ENCODE data around the gene ETS1. TPM values are rescaled to one million over a fixed set of nuclear protein-coding genes. Genes with fewer than 3 reads are reported as not detected.

Gene ETS1
- total and polyA plus RNA-seq, 4 donors = 20.7 to 154 (median 78.7) TPM

- ATAC-seq (ENCODE audit: insufficient read depth, low FRiP score) (no peak), DNase-seq (no peak)
- no peaks in the 10 kb centered on the region for H3K36me3 ChIP-seq (ENCODE audit: control insufficient read depth in 4 of 4, insufficient read depth in 4 of 4, low read length in 4 of 4)
- H3K4me3 ChIP-seq = no peak overlapping the region
- no peaks in the 10 kb centered on the region for H3K9me3 ChIP-seq (ENCODE audit: control insufficient read depth in 4 of 4, insufficient read depth in 3 of 4, low read length in 3 of 4)
- TF ChIP-seq, protein P1, sequence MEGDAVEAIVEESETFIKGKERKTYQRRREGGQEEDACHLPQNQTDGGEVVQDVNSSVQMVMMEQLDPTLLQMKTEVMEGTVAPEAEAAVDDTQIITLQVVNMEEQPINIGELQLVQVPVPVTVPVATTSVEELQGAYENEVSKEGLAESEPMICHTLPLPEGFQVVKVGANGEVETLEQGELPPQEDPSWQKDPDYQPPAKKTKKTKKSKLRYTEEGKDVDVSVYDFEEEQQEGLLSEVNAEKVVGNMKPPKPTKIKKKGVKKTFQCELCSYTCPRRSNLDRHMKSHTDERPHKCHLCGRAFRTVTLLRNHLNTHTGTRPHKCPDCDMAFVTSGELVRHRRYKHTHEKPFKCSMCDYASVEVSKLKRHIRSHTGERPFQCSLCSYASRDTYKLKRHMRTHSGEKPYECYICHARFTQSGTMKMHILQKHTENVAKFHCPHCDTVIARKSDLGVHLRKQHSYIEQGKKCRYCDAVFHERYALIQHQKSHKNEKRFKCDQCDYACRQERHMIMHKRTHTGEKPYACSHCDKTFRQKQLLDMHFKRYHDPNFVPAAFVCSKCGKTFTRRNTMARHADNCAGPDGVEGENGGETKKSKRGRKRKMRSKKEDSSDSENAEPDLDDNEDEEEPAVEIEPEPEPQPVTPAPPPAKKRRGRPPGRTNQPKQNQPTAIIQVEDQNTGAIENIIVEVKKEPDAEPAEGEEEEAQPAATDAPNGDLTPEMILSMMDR (IDR thresholded peaks at IDR 0.05; ENCODE audit: control extremely low read depth, extremely low read depth) = no peak
- no peak overlapping the region for H3K9ac ChIP-seq (ENCODE audit: insufficient read depth in 1 of 2, low read length in 2 of 2)
- H3K4me1 ChIP-seq (ENCODE audit: control insufficient read depth in 5 of 5, insufficient read depth in 5 of 5, low read length in 5 of 5) = peaks cover 0 to 7% (median 5%) of the 10 kb centered on the region in 5 donors
- no peak overlapping the region for H3K27ac ChIP-seq (ENCODE audit: low read depth in 1 of 2, low read length in 1 of 2)
- no peaks in the 10 kb centered on the region for H3K27me3 ChIP-seq (ENCODE audit: control insufficient read depth in 3 of 3, insufficient read depth in 3 of 3, low read length in 2 of 3)
- 72 to 85% methylated on average over 1 of the region's 1 CpG for WGBS, 2 donors
Observed at GRCh38 chr11:128598506-128599150, 11.3 kb upstream of the ETS1 start.

DNA sequence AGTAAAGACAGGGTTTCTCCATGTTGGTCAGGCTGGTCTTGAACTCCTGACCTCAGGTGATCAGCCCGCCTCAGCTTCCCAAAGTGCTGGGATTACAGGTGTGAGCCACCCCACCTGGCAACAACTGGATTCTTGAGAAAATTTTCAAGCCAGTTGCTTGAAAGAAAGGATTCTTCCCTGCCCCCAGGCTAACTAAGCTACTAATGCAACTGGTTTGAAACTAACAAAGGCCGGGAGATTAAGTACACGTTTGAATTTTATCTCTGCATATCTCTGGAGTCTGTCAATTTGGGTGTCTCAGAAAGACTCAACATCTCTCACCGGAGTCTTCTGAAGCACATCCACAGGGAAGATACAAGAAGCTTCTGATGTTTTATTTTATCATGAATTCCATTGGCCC lies 10.7 kb upstream of the ETS1 start:
- TF ChIP-seq, protein P1 (IDR thresholded peaks at IDR 0.05; ENCODE audit: control extremely low read depth, extremely low read depth) = no peak
- Histone ChIP-seq H3K9me3 (ENCODE audit: control insufficient read depth in 4 of 4, insufficient read depth in 3 of 4, low read length in 3 of 4) (no peaks in the 10 kb centered on the region), H3K4me1 (ENCODE audit: control insufficient read depth in 5 of 5, insufficient read depth in 5 of 5, low read length in 5 of 5) (peaks cover 0 to 3% (median 1%) of the 10 kb centered on the region in 5 donors), H3K36me3 (ENCODE audit: control insufficient read depth in 4 of 4, insufficient read depth in 4 of 4, low read length in 4 of 4) (no peaks in the 10 kb centered on the region), H3K27me3 (ENCODE audit: control insufficient read depth in 3 of 3, insufficient read depth in 3 of 3, low read length in 2 of 3) (no peaks in the 10 kb centered on the region), H3K27ac (ENCODE audit: low read depth in 1 of 2, low read length in 1 of 2) (no peak overlapping the region), H3K4me3 (no peak overlapping the region), H3K9ac (ENCODE audit: insufficient read depth in 1 of 2, low read length in 2 of 2) (no peak overlapping the region)
- WGBS, 2 donors = 92 to 94% methylated on average over 4 of the region's 4 CpGs
- ATAC-seq (ENCODE audit: insufficient read depth, low FRiP score) (no peak), DNase-seq (no peak)

DNA sequence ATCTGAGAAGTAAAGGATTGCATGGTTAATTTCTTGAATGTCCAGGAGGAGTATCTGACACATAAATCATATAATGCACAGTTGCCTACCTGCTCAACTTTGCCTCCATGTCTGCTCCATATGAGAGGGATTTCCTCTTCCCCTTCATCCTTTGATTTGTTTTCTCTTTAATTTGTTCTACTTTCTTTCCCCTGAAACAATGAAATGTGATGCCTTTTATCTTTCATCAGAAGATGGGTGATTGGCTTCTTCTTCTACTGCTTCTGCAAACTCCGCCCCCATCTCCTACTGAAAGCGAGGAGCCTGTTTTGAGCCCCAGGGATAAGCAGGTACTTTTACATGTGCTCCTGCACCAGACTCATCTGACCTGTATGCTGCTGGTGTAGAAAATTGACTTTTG lies 9.9 kb upstream of the ETS1 start:
- TF ChIP-seq, protein P1 (IDR thresholded peaks at IDR 0.05; ENCODE audit: control extremely low read depth, extremely low read depth) = no peak
- Histone ChIP-seq H3K9ac (ENCODE audit: insufficient read depth in 1 of 2, low read length in 2 of 2) (no peak overlapping the region), H3K9me3 (ENCODE audit: control insufficient read depth in 4 of 4, insufficient read depth in 3 of 4, low read length in 3 of 4) (no peaks in the 10 kb centered on the region), H3K27ac (ENCODE audit: low read depth in 1 of 2, low read length in 1 of 2) (no peak overlapping the region), H3K27me3 (ENCODE audit: control insufficient read depth in 3 of 3, insufficient read depth in 3 of 3, low read length in 2 of 3) (no peaks in the 10 kb centered on the region), H3K36me3 (ENCODE audit: control insufficient read depth in 4 of 4, insufficient read depth in 4 of 4, low read length in 4 of 4) (no peaks in the 10 kb centered on the region), H3K4me1 (ENCODE audit: control insufficient read depth in 5 of 5, insufficient read depth in 5 of 5, low read length in 5 of 5) (no peaks in the 10 kb centered on the region), H3K4me3 (no peak overlapping the region)
- ATAC-seq (ENCODE audit: insufficient read depth, low FRiP score) (no peak), DNase-seq (no peak)
- WGBS, 2 donors = 98% methylated on average over 2 of the region's 2 CpGs

DNA sequence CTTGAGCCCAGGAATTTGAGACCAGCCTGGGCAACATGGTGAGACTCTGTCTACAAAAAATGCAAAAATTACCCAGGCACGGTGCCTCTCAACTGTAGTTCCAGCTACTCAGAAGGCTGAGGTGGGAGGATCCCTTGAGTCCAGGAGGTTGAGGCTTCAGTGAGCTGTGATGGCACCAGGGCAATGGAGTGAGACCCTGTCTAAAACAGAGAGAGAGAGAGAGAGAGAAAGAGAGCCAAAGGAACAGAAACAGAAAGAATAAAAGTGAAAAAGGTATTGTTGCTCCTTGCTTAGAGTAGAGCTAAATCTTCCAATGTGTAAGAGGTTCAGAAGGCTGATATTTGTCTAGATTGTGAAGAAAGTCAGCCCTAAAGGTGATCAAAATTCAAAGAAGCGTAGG lies 8.9 kb upstream of the ETS1 start:
- TF ChIP-seq, protein P1 (IDR thresholded peaks at IDR 0.05; ENCODE audit: control extremely low read depth, extremely low read depth) = no peak
- H3K36me3 ChIP-seq (ENCODE audit: control insufficient read depth in 4 of 4, insufficient read depth in 4 of 4, low read length in 4 of 4) = no peaks in the 10 kb centered on the region
- ATAC-seq (ENCODE audit: insufficient read depth, low FRiP score) = no peak
- no peak overlapping the region for H3K4me3 ChIP-seq
- WGBS, 2 donors = 95 to 100% methylated on average over 2 of the region's 2 CpGs
- H3K9ac ChIP-seq (ENCODE audit: insufficient read depth in 1 of 2, low read length in 2 of 2) = no peak overlapping the region
- no peak overlapping the region for H3K27ac ChIP-seq (ENCODE audit: low read depth in 1 of 2, low read length in 1 of 2)
- DNase-seq = no peak
- H3K27me3 ChIP-seq (ENCODE audit: control insufficient read depth in 3 of 3, insufficient read depth in 3 of 3, low read length in 2 of 3) = no peaks in the 10 kb centered on the region
- no peaks in the 10 kb centered on the region for H3K4me1 ChIP-seq (ENCODE audit: control insufficient read depth in 5 of 5, insufficient read depth in 5 of 5, low read length in 5 of 5)
- no peaks in the 10 kb centered on the region for H3K9me3 ChIP-seq (ENCODE audit: control insufficient read depth in 4 of 4, insufficient read depth in 3 of 4, low read length in 3 of 4)

Measured in lung (tissue), 12 donors.